Caco-2 (cell line): ENCODE data around the gene SAMMSON. TPM values are rescaled to one million over a fixed set of nuclear protein-coding genes. Genes with fewer than 3 reads are reported as not detected.

ENCODE experiments used
- BruUV-seq: library from RNA; stranded (reverse); fragments of 400-500 nt; replicated peaks from 2 replicates; lab custom pipeline; 2021; lab: Mats Ljungman, UMichigan
- CTCF ChIA-PET: fragments of 300-600 bp; sonication (Branson Sonifier 250); formaldehyde crosslinking; loops from one replicate; lab custom pipeline; 2022; ENCODE audit warnings: antibody characterized with exemption; lab: Charles Lee
- POLR2A ChIA-PET: fragments of 300-600 bp; sonication (Branson Sonifier 250); formaldehyde crosslinking; loops from one replicate; lab custom pipeline; 2022; ENCODE audit warnings: antibody characterized with exemption; lab: Charles Lee
- DNase-seq, 2 experiments: peaks; one replicate each; pipeline versions ENCODE4 v3.0.0 to v3.0.0-alpha.2; 2020 to 2022
- H3K27me3 ChIP-seq: replicated peaks from 2 replicates; pipeline ENCODE4 v1.6.0; 2011; ENCODE audit warnings: low read length; ENCODE audit not compliant: control insufficient read depth, insufficient read depth
- H3K36me3 ChIP-seq: 2 replicates; pipeline ENCODE4 v1.5.1; 2011; ENCODE audit warnings: low read length; ENCODE audit not compliant: control insufficient read depth, insufficient read depth
- H3K4me1 ChIP-seq: fragments of 250-450 bp; sonication (Bioruptor Pico); 2 replicates; pipeline ENCODE4 v1.5.1; 2020; ENCODE audit warnings: mild to moderate bottlenecking
- H3K4me3 ChIP-seq: 2 replicates; pipeline ENCODE4 v1.5.1; 2011; ENCODE audit warnings: low read depth, mild to moderate bottlenecking, control low read depth, low read length
- H3K9me3 ChIP-seq: fragments of 250-450 bp; sonication (Bioruptor Pico); 2 replicates; pipeline ENCODE4 v1.5.1; 2020; ENCODE audit warnings: mild to moderate bottlenecking, moderate library complexity
- H3K27ac Mint-ChIP-seq: one replicate; pipeline ENCODE4 v1.8.0; 2022; ENCODE audit warnings: mixed read lengths; ENCODE audit not compliant: unreplicated experiment
- H3K27me3 Mint-ChIP-seq: one replicate; pipeline ENCODE4 v1.8.0; 2022; ENCODE audit warnings: mixed read lengths; ENCODE audit not compliant: insufficient read depth, unreplicated experiment
- H3K36me3 Mint-ChIP-seq: one replicate; pipeline ENCODE4 v1.8.0; 2022; ENCODE audit warnings: mild to moderate bottlenecking, mixed read lengths; ENCODE audit not compliant: insufficient read depth, unreplicated experiment
- H3K4me1 Mint-ChIP-seq: one replicate; pipeline ENCODE4 v1.8.0; 2022; ENCODE audit warnings: low read depth, mixed read lengths; ENCODE audit not compliant: unreplicated experiment
- H3K4me3 Mint-ChIP-seq: one replicate; pipeline ENCODE4 v1.8.0; 2022; ENCODE audit warnings: mild to moderate bottlenecking, moderate library complexity, mixed read lengths; ENCODE audit not compliant: unreplicated experiment
- H3K9me3 Mint-ChIP-seq: one replicate; pipeline ENCODE4 v1.8.0; 2022; ENCODE audit warnings: mixed read lengths; ENCODE audit not compliant: unreplicated experiment
- CTCF ChIP-seq, 2 experiments: fragments of 200-600 bp in 1 of 2; IDR thresholded peaks; 1 replicate in 1 of 2; 2 replicates in 1 of 2; pipeline versions ENCODE4 v1.5.1 to v1.8.0; 2011 to 2022; ENCODE audit warnings: antibody characterized with exemption in 1 of 2, control low read depth in 1 of 2, inconsistent platforms in 1 of 2, low read depth in 1 of 2, low read length in 1 of 2, mild to moderate bottlenecking in 1 of 2, moderate library complexity in 1 of 2; ENCODE audit not compliant: insufficient read depth in 1 of 2, severe bottlenecking in 1 of 2, unreplicated experiment in 1 of 2
- intact Hi-C: fragments of 100-400 bp; cut with micrococcal nuclease; formaldehyde crosslinking; loops from one replicate; pipeline ENCODE4 v1.10.0; 2022; ENCODE audit not compliant: unreplicated experiment
- total RNA-seq: library from RNA; stranded (reverse); gene quantifications from 2 replicates; pipeline ENCODE4 v1.2.3, GENCODE V29; 2022

Gene SAMMSON
- total RNA-seq, 1 experiment from 2014 or later: not detected

- intact Hi-C loops: no loop called here
- H3K4me1 ChIP-seq: no peaks in the 10 kb centered on the region
- Mint-ChIP-seq H3K27ac (no peak overlapping the region), H3K4me3 (no peak overlapping the region), H3K4me1 (no peaks in the 10 kb centered on the region), H3K27me3 (peaks cover 10% of the 10 kb centered on the region), H3K9me3 (no peaks in the 10 kb centered on the region), H3K36me3 (no peaks in the 10 kb centered on the region)
- TF ChIP-seq CTCF (IDR thresholded peaks at IDR 0.05; ENCODE audit: insufficient read depth in 1 of 2, low read depth in 1 of 2, low read length in 1 of 2, severe bottlenecking in 1 of 2, unreplicated experiment in 1 of 2): no peak
- CTCF ChIA-PET: no interaction called here
- POLR2A ChIA-PET: no interaction called here
- no peaks in the 10 kb centered on the region for H3K27me3 ChIP-seq
- no peak overlapping the region for H3K4me3 ChIP-seq
- H3K9me3 ChIP-seq: no peaks in the 10 kb centered on the region
- no peaks in the 10 kb centered on the region for H3K36me3 ChIP-seq
- DNase-seq: no peak
- BruUV-seq: no TSS peak
Measured at GRCh38 chr3:70096376-70097066, 97.0 kb downstream of the SAMMSON start.

GRCh38 chr3:70097084-70097483, 97.6 kb downstream of the SAMMSON start:
- intact Hi-C loops: no loop called here
- H3K4me1 ChIP-seq: no peaks in the 10 kb centered on the region
- no TSS peak for BruUV-seq
- no peak for DNase-seq
- no peak overlapping the region for H3K4me3 ChIP-seq
- no peaks in the 10 kb centered on the region for H3K27me3 ChIP-seq
- H3K27ac Mint-ChIP-seq: no peak overlapping the region
- no peaks in the 10 kb centered on the region for H3K9me3 ChIP-seq
- no peaks in the 10 kb centered on the region for H3K4me1 Mint-ChIP-seq
- POLR2A ChIA-PET: no interaction called here
- CTCF ChIA-PET: no interaction called here
- no peak for TF ChIP-seq CTCF (IDR thresholded peaks at IDR 0.05; ENCODE audit: insufficient read depth in 1 of 2, low read depth in 1 of 2, low read length in 1 of 2, severe bottlenecking in 1 of 2, unreplicated experiment in 1 of 2)
- H3K4me3 Mint-ChIP-seq: no peak overlapping the region
- H3K36me3 ChIP-seq: no peaks in the 10 kb centered on the region
- H3K36me3 Mint-ChIP-seq: no peaks in the 10 kb centered on the region
- H3K9me3 Mint-ChIP-seq: no peaks in the 10 kb centered on the region
- H3K27me3 Mint-ChIP-seq: peaks cover 10% of the 10 kb centered on the region

GRCh38 chr3:70108072-70108471, 108.5 kb downstream of the SAMMSON start:
- H3K36me3 Mint-ChIP-seq: no peaks in the 10 kb centered on the region
- no peak overlapping the region for H3K4me3 ChIP-seq
- no peaks in the 10 kb centered on the region for H3K4me1 Mint-ChIP-seq
- ChIA-PET POLR2A (no interaction called here), CTCF (interaction anchor here (0.7 kb wide), 1 partner anchor 35 kb away, joined by 4 read pairs; no protein-coding TSS in a partner anchor)
- peak; percentile 35 to 36 for DNase-seq
- H3K4me3 Mint-ChIP-seq: no peak overlapping the region
- H3K4me1 ChIP-seq: no peaks in the 10 kb centered on the region
- no TSS peak for BruUV-seq
- no peaks in the 10 kb centered on the region for H3K27me3 ChIP-seq
- no peaks in the 10 kb centered on the region for H3K9me3 Mint-ChIP-seq
- no peak overlapping the region for H3K27ac Mint-ChIP-seq
- H3K27me3 Mint-ChIP-seq: peaks cover 13% of the 10 kb centered on the region
- TF ChIP-seq CTCF (IDR thresholded peaks at IDR 0.05; ENCODE audit: insufficient read depth in 1 of 2, low read depth in 1 of 2, low read length in 1 of 2, severe bottlenecking in 1 of 2, unreplicated experiment in 1 of 2): peak; percentile 39 to 43
- intact Hi-C loops: loop anchor here (5.0 kb wide), 1 partner anchor 41 kb away; no protein-coding TSS in a partner anchor
- H3K36me3 ChIP-seq: no peaks in the 10 kb centered on the region
- no peaks in the 10 kb centered on the region for H3K9me3 ChIP-seq
